Fibroblast of pulmonary artery (primary cell): ENCODE measurements around the gene EPG5.

Source experiments
- DNase-seq: peaks from one replicate; pipeline ENCODE4 v3.0.0-alpha.2; 2010; ENCODE audit warnings: low read depth
- H3K4me3 ChIP-seq: replicated peaks from 2 replicates; pipeline ENCODE4 v1.5.1; 2011; ENCODE audit warnings: low read depth, mild to moderate bottlenecking, control low read depth, low read length, moderate library complexity
- TF ChIP-seq, protein P1 (sequence below): IDR thresholded peaks from 2 replicates; pipeline ENCODE4 v1.5.1; 2011; ENCODE audit warnings: mild to moderate bottlenecking, control low read depth, low read length, inconsistent platforms; ENCODE audit errors: missing control alignments

EPG5 gene

DNA sequence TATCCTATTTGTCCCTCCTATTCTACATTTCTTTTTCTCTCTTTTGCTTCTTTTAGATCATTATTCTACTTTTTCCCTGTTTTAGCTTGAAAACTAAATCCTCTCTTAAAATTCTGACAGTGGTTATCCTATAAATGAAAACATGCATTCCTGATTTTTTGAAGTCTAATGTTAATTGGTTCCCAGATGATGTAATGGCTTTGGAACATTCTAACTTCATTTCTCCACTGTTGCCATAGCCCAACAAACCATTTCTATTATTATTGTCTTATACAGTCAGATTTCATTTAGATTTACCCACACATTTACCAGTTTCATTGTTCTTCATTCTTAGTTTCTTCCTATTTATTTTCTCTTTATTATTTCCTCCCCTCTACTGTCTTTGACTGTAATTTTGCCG is 105.2 kb downstream of the EPG5 start:
- TF ChIP-seq, protein P1, sequence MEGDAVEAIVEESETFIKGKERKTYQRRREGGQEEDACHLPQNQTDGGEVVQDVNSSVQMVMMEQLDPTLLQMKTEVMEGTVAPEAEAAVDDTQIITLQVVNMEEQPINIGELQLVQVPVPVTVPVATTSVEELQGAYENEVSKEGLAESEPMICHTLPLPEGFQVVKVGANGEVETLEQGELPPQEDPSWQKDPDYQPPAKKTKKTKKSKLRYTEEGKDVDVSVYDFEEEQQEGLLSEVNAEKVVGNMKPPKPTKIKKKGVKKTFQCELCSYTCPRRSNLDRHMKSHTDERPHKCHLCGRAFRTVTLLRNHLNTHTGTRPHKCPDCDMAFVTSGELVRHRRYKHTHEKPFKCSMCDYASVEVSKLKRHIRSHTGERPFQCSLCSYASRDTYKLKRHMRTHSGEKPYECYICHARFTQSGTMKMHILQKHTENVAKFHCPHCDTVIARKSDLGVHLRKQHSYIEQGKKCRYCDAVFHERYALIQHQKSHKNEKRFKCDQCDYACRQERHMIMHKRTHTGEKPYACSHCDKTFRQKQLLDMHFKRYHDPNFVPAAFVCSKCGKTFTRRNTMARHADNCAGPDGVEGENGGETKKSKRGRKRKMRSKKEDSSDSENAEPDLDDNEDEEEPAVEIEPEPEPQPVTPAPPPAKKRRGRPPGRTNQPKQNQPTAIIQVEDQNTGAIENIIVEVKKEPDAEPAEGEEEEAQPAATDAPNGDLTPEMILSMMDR: no peak
- DNase-seq: no peak

DNA sequence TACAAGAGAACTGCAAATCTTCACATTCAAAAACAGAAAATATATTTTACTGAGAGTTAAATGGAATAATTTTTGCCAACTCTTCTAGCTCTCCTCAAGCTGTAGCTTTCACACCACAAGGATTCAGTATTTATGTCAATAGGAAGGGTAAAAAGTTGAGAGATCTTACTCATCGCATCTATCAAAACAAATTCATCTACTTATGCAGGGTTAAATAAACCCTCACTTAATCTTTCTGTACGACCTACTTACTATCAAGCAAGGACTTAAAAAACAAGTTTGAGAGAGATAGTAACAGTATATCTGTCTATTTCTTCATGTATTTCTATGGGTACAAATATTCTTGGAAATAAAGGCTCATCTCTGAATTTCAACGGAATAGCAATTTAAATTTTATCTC is 106.2 kb downstream of the EPG5 start:
- TF ChIP-seq, protein P1: no peak
- no peak for DNase-seq
- H3K4me3 ChIP-seq: no peak overlapping the region

More for the DNA sequence above, 105.2 kb downstream of the EPG5 start:
- H3K4me3 ChIP-seq: no peak overlapping the region

DNA sequence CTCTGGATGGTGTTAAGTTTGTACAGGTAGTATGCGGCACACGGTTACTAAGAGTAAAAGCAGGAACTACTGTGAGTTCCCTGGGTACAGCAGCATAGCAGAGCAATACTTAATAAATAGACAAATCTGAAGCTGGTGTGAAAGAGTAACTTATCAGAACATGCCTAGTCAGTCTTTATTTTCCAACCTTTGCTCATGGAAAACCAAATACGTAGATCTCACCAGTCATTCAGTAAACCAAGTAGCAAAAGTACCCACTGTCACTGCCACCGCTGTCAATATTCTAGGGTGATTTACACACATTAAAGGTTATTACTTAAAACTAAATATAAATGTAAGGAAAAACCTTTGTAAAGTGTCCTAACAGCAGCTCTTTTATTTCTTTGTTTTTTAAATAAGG is 106.6 kb downstream of the EPG5 start:
- DNase-seq: no peak
- H3K4me3 ChIP-seq: no peak overlapping the region
- TF ChIP-seq, protein P1: no peak

DNA sequence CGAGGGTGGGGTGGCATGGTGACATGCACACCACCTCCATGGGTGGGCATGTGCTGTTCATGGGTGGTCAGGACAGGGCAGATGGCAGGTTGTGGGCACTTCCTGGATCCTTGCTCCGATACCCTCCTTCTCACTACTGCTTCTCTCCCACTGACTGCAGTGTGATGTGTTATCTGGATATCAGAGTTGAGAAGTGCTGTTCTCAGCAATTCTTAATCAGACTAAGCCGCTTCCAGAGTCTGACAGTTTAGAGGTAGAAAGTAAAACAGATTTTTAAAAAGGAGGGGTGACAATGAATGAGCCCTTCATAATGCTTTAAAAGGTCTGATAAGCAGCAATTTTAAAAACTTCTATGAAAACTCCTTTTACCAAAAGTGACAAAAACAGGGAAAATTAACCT is 107.8 kb downstream of the EPG5 start:
- no peak for DNase-seq
- no peak overlapping the region for H3K4me3 ChIP-seq
- TF ChIP-seq, protein P1: no peak

DNA sequence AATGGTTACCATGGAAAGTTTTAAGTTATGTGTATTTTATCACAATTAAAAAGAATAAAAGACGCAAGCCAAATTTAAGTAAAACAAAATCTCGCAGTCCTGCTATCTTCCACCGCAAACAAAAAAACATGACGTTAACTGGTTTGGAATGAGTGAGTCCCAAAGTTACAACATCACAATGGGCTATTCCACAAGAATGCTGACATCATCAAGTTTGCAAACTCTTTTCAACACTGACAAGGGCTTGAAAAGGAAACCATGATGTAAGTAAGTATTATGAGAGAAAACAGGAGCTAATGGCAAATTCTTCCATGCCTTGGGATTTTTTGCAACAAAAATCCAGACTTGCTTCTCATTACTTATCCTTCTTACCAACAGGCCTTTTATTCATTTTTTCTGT is 110.6 kb downstream of the EPG5 start:
- H3K4me3 ChIP-seq: no peak overlapping the region
- peak; percentile 98 for DNase-seq
- TF ChIP-seq, protein P1: no peak

DNA sequence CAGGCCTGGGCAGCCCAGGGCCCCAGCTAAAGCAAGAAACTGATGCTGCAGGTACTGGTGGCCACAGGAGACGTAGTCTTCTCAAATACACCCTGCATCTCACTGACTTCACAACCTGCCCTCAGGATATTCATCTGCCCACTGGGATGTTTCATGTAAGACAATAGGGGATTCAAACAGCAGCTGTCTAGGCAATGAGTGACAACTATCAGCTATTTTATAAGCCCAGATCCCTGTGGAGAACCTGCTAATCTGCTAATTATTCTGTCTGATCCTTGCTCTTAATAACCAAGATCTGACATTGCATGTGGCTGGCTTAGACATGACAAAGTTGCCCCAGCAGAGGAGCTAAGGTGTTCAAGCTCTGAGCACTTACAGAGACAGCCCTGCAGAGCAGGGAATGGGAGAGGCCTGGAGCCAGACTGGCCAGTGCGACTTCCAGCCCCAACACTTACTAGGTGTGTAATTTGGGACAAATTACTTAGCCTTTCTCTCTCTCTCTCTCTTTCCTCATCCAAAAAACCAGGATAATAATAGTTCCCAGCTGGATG is 113.0 kb downstream of the EPG5 start:
- H3K4me3 ChIP-seq: no peak overlapping the region
- DNase-seq: no peak
- TF ChIP-seq, protein P1: no peak

DNA sequence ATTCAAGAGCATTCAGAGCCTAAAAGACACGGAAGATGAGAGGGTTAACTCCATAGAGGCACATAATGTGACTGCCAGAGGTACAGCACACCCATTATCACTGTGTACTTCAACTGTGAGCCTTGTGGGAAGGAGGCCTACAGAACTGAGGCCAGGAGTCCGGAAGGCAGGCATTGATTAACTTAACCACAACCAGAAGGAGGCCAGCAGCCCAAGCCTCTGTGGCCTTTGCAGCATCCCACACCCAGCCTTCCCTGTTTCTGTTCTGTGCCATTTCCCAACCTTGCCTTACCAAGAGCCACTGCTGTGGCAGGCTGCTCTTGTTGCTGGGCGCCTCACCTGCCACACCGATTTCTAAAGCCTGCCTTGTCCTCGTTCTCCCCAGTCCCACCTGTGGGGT is 114.5 kb downstream of the EPG5 start:
- TF ChIP-seq, protein P1: no peak
- no peak for DNase-seq
- no peak overlapping the region for H3K4me3 ChIP-seq
